H1 (cell line): ENCODE data around the gene SLC35A3. TPM values are rescaled to one million over a fixed set of nuclear protein-coding genes. Genes with fewer than 3 reads are reported as not detected.

Experiments used
- BCL11A ChIP-seq, 2 experiments: IDR thresholded peaks; one replicate each; pipeline ENCODE4 v1.6.1; 2011; ENCODE audit warnings: low read depth in 2 of 2, low read length in 2 of 2, mild to moderate bottlenecking in 2 of 2
- CHD7 ChIP-seq: fragments of 300-600 bp; sonication (generic); IDR thresholded peaks from 2 replicates; pipeline ENCODE4 v1.7.1; 2012; ENCODE audit warnings: low read length, moderate library complexity, mild to moderate bottlenecking, inconsistent platforms; ENCODE audit not compliant: insufficient replicate concordance
- CREB1 ChIP-seq: IDR thresholded peaks from 2 replicates; pipeline ENCODE4 v1.6.1; 2012; ENCODE audit warnings: inconsistent platforms
- GABPA ChIP-seq: IDR thresholded peaks from 2 replicates; pipeline ENCODE4 v1.6.1; 2011; ENCODE audit warnings: mild to moderate bottlenecking, low read length, moderate library complexity, borderline replicate concordance; ENCODE audit not compliant: insufficient read depth
- JUND ChIP-seq: IDR thresholded peaks from 2 replicates; pipeline ENCODE4 v1.6.1; 2011; ENCODE audit warnings: mild to moderate bottlenecking, improper control_type of control experiment, low read length
- KDM4A ChIP-seq: IDR thresholded peaks from one replicate; pipeline ENCODE4 v1.7.1; 2012; ENCODE audit warnings: low read depth, mild to moderate bottlenecking, moderate library complexity, low read length, inconsistent platforms; ENCODE audit not compliant: severe bottlenecking
- NRF1 ChIP-seq: IDR thresholded peaks from 2 replicates; pipeline ENCODE4 v1.6.1; 2011; ENCODE audit warnings: mild to moderate bottlenecking, low read depth, low read length, improper control_type of control experiment
- SP4 ChIP-seq: IDR thresholded peaks from 2 replicates; pipeline ENCODE4 v1.6.1; 2012; ENCODE audit warnings: low read length, inconsistent platforms
- TEAD4 ChIP-seq: IDR thresholded peaks from 2 replicates; pipeline ENCODE4 v1.6.1; 2012; ENCODE audit warnings: low read depth, low read length, inconsistent platforms, mixed read lengths
- polyA plus RNA-seq, 7 experiments: library from polyadenylated mRNA; depleted of rRNA in 3 of 7; stranded (reverse) in 5 of 7; unstranded in 2 of 7; fragments of >200 nt in 5 of 7; fragments of 200-250 nt in 2 of 7; gene quantifications; 1 replicate in 5 of 7; 2 replicates in 1 of 7; 4 replicates in 1 of 7; pipeline versions ENCODE4 v1.2.1 to v1.2.3, GENCODE V29; 2011 to 2013; ENCODE audit warnings: missing spikeins in 2 of 7, mixed read lengths in 2 of 7
- total RNA-seq: library from RNA; stranded (reverse); fragmentation: NEBNext Ultra II Directional; extraction: Animal tissue kit (Norgen Biotek cat#: 25700); gene quantifications from 2 replicates; pipeline ENCODE4 v1.2.1, GENCODE V29; 2021
- TF ChIP-seq, protein P1 (sequence below): IDR thresholded peaks from 2 replicates; pipeline ENCODE4 v1.6.1; 2012; ENCODE audit warnings: inconsistent platforms
- TF ChIP-seq, protein P2 (sequence below): IDR thresholded peaks from 2 replicates; pipeline ENCODE4 v1.6.1; 2012; ENCODE audit warnings: inconsistent platforms

Gene SLC35A3
- total and polyA plus RNA-seq, 2 of the 8 experiments (the other 6 are each of a cell fraction or from before 2014, with no cell fraction given) = 3.0 to 13.8 TPM

DNA sequence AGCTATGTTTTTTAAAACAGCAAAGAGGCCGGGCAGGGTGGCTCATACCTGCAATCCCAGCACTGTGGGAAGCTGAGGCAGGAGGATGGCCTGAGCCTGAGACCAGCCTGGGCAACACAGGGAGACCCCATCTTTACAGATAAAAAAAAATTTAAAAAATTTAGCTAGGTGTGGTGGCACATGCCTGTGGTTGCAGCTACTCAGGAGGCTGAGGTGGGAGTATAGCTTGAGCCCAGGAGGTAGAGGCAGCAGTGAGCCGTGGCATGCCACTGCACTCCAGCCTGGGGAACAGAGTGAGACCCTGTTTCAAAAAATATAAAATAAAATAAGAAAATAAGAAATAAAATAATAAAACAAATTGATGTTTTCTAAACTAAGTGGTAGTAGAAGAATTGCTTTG is 8.4 kb downstream of the SLC35A3 start (continued):
- no peak for TF ChIP-seq CHD7
- no peak for TF ChIP-seq KDM4A
- TF ChIP-seq NRF1 = no peak
- TF ChIP-seq JUND = no peak
- TF ChIP-seq GABPA = no peak
- no peak for TF ChIP-seq CREB1
- TF ChIP-seq, protein P1, sequence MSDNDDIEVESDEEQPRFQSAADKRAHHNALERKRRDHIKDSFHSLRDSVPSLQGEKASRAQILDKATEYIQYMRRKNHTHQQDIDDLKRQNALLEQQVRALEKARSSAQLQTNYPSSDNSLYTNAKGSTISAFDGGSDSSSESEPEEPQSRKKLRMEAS = no peak
- TF ChIP-seq, protein P2, sequence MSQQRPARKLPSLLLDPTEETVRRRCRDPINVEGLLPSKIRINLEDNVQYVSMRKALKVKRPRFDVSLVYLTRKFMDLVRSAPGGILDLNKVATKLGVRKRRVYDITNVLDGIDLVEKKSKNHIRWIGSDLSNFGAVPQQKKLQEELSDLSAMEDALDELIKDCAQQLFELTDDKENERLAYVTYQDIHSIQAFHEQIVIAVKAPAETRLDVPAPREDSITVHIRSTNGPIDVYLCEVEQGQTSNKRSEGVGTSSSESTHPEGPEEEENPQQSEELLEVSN = no peak
- no peak for TF ChIP-seq SP4
- no peak for TF ChIP-seq TEAD4
- no peak for TF ChIP-seq BCL11A (IDR thresholded peaks at IDR 0.05; ENCODE audit: low read depth in 2 of 2, low read length in 2 of 2)
